Stimulated activated CD8-positive, alpha-beta memory T cell treated with anti-CD3 and anti-CD28 coated beads, Interleukin-7, amount 100 ng/mL, for 24 hours (primary cell): Measurements from ENCODE around the gene DUSP9.
"Not testable (repeated sequence)": the region's sequence is repeated elsewhere in the genome, so short reads cannot be mapped to it uniquely, and the experiment has no call there.

Experiments
- DNase-seq: peaks from one replicate; pipeline ENCODE4 v3.0.0-alpha.2; 2020; ENCODE audit warnings: low read depth

DUSP9 gene

DNA sequence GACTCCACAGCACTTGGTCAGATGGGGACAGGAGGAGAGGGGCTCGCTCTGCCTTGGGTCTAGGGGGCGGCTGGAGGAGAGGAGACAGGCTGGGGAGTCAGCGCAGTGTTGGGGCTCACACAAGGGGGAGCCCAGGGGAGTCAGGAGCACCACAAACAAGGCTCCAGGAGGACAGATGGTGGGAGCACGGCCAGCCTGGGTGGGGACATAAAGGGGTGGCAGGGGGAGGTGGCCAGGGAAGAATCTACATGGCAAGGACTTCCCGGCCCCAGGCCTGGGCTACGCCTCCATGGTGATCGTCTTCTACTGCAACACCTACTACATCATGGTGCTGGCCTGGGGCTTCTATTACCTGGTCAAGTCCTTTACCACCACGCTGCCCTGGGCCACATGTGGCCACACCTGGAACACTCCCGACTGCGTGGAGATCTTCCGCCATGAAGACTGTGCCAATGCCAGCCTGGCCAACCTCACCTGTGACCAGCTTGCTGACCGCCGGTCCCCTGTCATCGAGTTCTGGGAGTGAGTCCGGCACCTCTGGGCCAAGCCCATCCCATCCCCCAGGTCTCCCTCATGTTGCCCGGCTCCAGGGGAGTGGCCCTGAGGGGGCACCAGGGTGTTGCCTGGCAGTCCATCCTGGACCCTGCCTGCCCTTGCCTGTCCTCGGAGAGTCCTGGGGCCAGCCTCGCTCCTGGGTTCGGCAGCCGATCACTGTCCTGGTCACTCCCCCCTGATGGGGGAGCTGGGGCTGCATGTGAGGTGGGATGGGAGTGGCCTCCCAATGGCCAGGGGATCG, 44.2 kb downstream of the DUSP9 start:
- DNase-seq: not testable (repeated sequence)

DNA sequence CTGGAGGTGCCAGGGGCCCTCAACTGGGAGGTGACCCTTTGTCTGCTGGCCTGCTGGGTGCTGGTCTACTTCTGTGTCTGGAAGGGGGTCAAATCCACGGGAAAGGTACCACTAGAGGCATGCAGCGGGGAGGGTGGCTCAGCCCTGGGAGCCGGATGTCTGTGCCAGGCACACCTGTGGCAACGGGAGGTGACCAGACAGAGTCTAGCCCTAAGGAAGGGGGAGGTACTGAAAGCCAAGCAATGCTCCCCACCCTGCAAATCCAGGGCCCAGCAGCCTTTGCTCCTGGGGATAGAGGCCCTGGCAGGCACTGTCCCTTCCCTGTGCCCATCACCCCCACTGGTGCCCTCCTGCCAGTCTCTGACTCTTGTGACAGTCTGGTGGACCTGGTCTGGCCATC, 45.0 kb downstream of the DUSP9 start:
- DNase-seq: no peak

DNA sequence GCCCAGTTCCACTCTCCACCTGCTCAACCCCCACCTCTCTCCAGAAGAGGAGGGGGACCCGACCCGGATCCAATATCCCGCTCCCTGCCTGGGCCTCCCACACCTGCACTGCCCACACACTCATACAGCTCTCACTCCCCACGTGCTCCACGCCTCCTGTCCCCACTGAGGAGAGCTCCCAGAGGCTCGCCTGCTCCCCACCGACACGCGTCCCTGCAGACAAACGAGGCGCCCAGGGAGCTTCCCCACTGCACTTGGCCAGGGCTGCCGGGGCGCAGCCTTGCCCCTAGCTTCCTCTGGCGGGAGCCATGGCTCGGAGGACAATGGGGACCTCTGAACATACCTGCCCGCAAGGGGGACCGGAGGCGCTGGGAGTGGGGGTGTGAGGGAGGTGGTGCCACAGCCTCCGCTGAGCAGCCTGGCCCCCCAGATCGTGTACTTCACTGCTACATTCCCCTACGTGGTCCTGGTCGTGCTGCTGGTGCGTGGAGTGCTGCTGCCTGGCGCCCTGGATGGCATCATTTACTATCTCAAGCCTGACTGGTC, 45.7 kb downstream of the DUSP9 start:
- no peak for DNase-seq

DNA sequence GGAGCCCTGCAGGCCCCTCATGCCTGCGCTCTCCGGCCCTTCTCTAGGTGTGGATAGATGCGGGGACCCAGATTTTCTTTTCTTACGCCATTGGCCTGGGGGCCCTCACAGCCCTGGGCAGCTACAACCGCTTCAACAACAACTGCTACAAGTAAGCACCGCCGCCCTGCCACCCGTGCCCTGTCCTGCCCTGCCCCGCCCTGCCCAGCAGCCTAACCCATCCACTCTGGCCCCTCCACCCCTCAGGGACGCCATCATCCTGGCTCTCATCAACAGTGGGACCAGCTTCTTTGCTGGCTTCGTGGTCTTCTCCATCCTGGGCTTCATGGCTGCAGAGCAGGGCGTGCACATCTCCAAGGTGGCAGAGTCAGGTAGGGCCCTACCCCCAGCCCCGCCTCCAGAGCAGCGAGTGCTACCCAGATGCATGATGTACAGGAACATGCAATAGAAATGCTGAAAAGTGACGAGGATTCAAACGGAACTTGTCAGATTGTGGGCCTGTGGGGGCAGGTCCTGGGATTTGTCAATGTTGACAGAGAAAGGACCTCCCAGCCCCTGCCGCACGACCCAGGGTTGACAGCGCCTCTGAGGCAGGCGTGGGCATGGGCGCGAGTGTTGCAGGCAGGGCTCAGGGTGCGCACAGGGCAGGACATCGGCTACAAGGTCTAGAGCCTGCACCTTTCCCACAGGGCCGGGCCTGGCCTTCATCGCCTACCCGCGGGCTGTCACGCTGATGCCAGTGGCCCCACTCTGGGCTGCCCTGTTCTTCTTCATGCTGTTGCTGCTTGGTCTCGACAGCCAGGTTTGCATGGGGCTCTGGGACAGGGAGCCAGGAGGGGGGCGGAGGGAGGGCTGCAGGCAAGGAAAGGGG, 46.4 kb downstream of the DUSP9 start:
- DNase-seq: no peak

DNA sequence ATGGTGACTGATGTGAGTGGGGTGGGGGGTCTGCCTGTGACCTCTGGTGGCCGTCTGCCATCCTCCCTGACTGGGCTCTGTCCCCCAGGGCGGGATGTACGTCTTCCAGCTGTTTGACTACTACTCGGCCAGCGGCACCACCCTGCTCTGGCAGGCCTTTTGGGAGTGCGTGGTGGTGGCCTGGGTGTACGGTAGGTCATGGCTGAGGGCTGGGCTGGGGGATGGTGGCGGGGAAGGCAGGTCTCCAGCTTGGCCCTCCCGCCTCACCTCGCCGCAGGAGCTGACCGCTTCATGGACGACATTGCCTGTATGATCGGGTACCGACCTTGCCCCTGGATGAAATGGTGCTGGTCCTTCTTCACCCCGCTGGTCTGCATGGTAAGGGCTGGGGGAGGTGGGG, 47.3 kb downstream of the DUSP9 start:
- not testable (repeated sequence) for DNase-seq

DNA sequence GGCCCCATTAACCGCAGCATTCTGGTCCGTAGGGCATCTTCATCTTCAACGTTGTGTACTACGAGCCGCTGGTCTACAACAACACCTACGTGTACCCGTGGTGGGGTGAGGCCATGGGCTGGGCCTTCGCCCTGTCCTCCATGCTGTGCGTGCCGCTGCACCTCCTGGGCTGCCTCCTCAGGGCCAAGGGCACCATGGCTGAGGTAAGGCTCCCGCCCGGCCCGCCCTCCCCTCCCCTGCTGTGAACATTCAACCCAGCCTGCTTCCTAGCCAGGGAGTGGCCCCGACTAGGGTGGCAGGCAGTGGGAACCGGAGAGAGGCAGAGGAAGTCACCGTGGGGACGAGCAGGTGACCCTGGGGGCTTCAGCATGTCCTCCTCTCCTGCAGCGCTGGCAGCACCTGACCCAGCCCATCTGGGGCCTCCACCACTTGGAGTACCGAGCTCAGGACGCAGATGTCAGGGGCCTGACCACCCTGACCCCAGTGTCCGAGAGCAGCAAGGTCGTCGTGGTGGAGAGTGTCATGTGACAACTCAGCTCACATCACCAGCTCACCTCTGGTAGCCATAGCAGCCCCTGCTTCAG, 47.8 kb downstream of the DUSP9 start:
- DNase-seq: no peak

DNA sequence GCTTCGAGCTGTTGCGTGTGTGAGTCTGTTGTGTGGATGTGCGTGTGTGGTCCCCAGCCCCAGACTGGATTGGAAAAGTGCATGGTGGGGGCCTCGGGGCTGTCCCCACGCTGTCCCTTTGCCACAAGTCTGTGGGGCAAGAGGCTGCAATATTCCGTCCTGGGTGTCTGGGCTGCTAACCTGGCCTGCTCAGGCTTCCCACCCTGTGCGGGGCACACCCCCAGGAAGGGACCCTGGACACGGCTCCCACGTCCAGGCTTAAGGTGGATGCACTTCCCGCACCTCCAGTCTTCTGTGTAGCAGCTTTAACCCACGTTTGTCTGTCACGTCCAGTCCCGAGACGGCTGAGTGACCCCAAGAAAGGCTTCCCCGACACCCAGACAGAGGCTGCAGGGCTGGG, 49.1 kb downstream of the DUSP9 start:
- DNase-seq: no peak

DNA sequence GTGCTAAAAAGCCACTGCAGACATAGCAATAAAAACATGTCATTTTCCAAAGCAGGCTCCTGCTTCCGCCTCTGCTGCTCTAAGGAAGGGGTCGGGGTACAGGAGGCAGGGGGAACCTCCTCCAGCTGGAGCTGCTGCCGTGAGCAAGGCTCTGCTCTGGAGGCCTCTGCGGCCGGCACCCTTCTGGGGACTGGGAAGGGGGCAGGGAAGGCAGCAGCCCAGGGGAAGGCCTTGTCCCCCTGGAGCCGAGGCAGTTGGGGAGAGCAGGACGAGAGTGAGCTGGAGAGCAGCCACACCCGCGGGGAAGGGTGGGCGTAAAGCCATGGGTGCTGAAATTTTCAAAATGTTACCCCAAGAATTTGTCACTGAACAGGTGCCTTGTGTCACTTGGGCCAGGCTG, 49.5 kb downstream of the DUSP9 start:
- not testable (repeated sequence) for DNase-seq

DNA sequence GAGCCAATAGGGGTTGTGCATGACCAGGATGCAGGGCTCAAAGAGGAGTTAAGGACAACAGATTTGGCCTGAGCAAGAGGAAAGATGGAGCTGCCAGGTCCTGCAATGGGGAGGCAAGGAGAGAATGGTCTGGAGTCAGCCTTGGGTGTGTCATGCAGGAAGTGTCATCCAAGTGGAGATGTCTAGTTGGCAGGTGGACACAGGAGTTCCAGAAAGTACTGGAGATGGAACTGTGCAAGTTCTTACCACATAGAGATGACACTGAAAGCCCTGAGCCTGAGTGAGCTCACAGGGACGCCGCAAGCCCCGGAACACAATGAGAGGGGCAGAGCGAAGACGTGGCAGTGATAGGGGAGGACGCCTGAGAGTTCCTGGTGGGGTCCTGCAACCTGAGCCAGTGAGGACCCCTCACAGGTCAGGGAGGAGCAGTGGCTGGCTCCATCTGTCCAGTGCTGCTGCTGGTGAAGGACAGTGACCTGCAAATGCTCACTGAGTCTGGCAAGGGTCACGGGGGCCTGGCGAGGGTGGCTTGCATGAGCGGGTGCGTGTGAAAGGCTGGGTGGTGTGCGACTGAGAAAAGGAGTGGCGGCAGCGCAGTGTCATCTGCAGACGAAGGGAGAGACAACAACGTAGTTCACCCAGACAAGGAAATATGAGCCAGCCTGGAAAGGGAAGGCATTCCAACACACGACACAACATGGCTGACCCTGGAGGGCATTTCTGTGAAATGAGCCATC, 50.2 kb downstream of the DUSP9 start:
- DNase-seq: not testable (repeated sequence)

DNA sequence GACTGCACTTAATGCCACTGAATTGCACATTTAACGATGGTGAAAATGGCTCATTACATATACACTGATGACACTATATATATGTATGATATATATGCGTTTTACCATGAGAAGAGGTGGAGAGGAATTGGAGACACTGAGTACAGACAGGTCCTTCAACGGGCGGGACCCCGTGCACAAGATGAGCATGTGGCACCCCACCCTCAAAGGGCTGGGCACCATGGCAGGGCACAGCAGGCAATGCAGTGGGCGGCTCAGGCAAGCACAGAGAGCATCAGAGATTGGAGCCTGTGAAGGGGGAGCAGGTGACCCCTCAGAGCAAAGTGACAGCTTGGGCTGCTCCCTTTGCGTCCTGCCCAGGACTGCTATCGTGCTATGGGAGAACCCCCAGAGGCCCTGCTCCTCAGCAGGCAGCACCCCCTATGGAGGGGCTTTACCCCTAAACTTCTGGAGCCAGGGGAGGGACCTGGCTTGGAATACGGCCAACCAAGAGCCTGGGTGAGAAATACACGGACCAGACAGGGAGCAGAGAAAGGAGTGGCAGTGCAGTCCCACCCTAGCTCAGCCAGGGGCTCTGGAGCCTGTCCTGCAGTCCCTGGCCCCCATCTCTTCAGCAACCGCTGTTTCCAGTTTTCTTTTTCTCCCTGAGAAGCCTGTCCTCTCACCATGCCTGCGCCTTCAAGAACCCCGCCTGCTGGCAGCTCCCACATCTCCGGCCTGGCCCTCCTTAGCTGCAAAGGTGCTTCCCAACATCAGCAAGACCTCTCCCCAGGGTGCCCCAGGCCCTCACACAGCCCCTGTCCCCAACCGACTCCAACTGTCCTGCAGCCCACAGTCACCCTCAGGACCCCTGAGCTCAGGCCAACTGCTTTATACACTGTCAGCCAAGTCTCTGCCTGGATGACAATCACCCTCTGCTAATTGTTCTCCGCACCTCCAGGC, 51.2 kb downstream of the DUSP9 start:
- DNase-seq: no peak

DNA sequence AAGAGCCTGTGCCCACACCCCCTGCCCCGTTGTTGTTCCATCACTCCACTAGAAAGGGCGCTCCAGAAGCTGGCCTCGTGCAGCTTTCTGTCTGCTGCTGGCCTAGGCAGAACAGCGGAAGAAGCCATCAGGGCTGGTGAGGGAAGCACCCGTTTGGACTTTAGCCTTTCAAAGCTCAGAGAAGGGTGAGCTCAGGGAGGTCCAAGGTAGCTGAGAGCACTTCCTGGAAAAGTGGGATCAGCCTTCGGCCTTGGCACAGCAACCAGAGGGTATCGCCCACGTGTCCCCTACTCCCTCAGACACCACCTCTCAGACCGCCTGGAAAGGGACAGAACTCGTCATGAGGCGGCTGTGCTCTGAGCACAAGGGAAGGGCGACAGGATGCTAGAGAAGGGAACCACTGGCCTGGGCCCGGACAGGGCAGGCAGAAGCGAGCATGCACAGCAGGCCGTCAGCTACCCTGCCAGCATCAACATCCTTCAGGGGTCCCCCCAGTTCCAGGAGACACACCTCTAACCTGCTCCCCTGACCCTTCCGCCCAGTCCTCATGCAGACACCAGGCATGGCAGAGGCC, 52.3 kb downstream of the DUSP9 start:
- not testable (repeated sequence) for DNase-seq

DNA sequence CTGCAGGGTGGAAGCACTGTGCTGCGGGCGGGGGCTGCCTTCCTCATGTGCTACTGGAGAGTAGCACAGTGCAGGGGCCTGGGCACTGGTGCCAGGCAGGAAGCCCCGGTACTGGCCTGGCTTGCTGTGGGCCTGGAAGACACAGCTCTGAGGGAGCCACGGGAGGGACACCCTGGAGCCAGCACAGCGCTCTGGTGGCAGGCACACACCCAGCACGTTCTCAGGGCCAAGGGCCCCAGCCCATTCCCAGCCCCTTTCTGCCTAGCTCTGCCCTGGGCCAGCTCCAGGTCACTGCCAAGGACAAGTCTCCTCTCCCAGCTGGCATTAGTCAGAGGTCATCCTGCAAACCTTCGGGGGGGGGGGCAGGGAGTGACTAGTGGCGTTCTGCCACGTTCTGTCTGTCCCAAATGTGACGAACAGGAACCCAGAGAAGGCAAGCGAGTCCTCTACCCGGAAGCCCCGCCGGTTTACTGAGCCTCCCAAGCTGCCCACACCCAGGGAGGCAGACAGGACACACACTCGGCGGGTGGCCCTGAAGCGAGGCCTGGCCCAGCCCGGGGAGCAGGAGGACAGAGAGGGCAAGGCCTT, 52.9 kb downstream of the DUSP9 start:
- DNase-seq: not testable (repeated sequence)

DNA sequence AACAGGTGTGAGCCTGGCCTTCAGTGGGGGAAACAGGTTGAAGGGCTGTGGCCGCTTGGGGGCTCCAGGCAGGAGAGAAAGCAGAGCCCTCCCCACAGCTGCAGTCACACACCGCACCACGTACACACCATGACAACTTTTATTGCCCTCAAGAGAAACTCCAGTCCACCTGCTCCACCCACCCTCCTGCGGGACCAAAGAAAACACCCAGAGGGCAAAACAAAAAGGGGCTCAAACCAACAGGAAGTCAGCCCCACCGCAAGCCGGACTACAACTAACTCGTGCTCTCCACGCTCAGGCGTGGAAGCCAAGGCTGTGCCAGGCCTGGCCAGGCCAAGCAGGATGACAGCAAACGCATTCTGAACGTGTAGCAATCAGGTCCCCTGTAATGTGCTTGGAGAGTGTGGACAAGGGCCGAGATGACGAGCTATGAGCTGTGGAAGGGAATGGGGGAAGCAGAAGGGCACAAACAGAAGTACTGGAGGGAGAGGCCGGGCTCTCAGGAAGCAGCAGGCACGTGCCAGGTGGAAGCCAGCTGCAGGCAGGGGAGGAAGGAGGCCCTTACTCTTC, 53.5 kb downstream of the DUSP9 start:
- DNase-seq: no peak
